MM.1S (cell line): ENCODE data around the gene AZU1.

ENCODE experiments used
- DNase-seq: peaks from one replicate; pipeline ENCODE4 v3.0.0-alpha.2; 2015
- H2AFZ ChIP-seq: fragments of 300-600 bp; sonication (generic); 2 replicates; pipeline ENCODE4 v1.6.0; 2016; ENCODE audit warnings: antibody characterized with exemption, low read length
- H3F3A ChIP-seq: fragments of 300-600 bp; sonication (generic); 2 replicates; pipeline ENCODE4 v1.6.1; 2016; ENCODE audit warnings: mild to moderate bottlenecking, antibody characterized with exemption, low read length, moderate library complexity, mixed read lengths; ENCODE audit not compliant: insufficient read depth
- H3K27ac ChIP-seq: fragments of 300-600 bp; sonication (generic); 2 replicates; pipeline ENCODE4 v1.5.1; 2016; ENCODE audit warnings: mild to moderate bottlenecking, low read length
- H3K27me3 ChIP-seq: fragments of 300-600 bp; sonication (generic); replicated peaks from 2 replicates; pipeline ENCODE4 v1.6.0; 2016; ENCODE audit warnings: low read length; ENCODE audit not compliant: insufficient read depth
- H3K36me3 ChIP-seq: fragments of 300-600 bp; sonication (generic); replicated peaks from 2 replicates; pipeline ENCODE4 v1.6.1; 2016; ENCODE audit warnings: mild to moderate bottlenecking, low read length, mixed read lengths; ENCODE audit not compliant: insufficient read depth
- H3K4me1 ChIP-seq: fragments of 300-600 bp; sonication (generic); 2 replicates; pipeline ENCODE4 v1.6.1; 2016; ENCODE audit warnings: low read length, mixed read lengths
- H3K4me2 ChIP-seq: fragments of 300-600 bp; sonication (generic); 2 replicates; pipeline ENCODE4 v1.6.0; 2016; ENCODE audit warnings: low read depth, low read length
- H3K4me3 ChIP-seq: fragments of 300-600 bp; sonication (generic); 2 replicates; pipeline ENCODE4 v1.5.1; 2016; ENCODE audit warnings: low read length, mixed read lengths
- H3K79me2 ChIP-seq: fragments of 300-600 bp; sonication (generic); 2 replicates; pipeline ENCODE4 v1.6.1; 2016; ENCODE audit warnings: mixed run types, low read length, mixed read lengths
- H3K9ac ChIP-seq: fragments of 300-600 bp; sonication (generic); 2 replicates; pipeline ENCODE4 v1.6.1; 2016; ENCODE audit warnings: low read length, mixed read lengths
- H3K9me2 ChIP-seq: fragments of 300-600 bp; sonication (generic); replicated peaks from 2 replicates; pipeline ENCODE4 v1.6.1; 2016; ENCODE audit warnings: mild to moderate bottlenecking, low read length, mixed read lengths; ENCODE audit not compliant: insufficient read depth
- H3K9me3 ChIP-seq: fragments of 300-600 bp; sonication (generic); replicated peaks from 2 replicates; pipeline ENCODE4 v1.6.1; 2016; ENCODE audit warnings: mild to moderate bottlenecking, low read length, mixed read lengths; ENCODE audit not compliant: insufficient read depth
- H4K20me1 ChIP-seq: fragments of 300-600 bp; sonication (generic); 2 replicates; pipeline ENCODE4 v1.6.1; 2016; ENCODE audit warnings: mild to moderate bottlenecking, low read length, moderate library complexity, mixed read lengths; ENCODE audit not compliant: insufficient read depth
- CTCF ChIP-seq: fragments of 300-600 bp; sonication (generic); IDR thresholded peaks from 2 replicates; pipeline ENCODE4 v1.5.1; 2016; ENCODE audit warnings: antibody characterized with exemption, low read length, mixed read lengths
- EZH2 ChIP-seq: fragments of 300-600 bp; sonication (generic); optimal IDR thresholded peaks from 2 replicates; pipeline ENCODE3; 2017; ENCODE audit warnings: low read depth, mild to moderate bottlenecking, antibody characterized with exemption, low read length, mixed read lengths
- EZH2phosphoT487 ChIP-seq: fragments of 300-600 bp; sonication (generic); IDR thresholded peaks from 2 replicates; pipeline ENCODE4 v1.6.1; 2018; ENCODE audit warnings: antibody characterized with exemption, low read length

Gene AZU1

GRCh38 chr19:803099-803561 is 24.5 kb upstream of the AZU1 start:
- DNase-seq: no peak
- Histone ChIP-seq H3K9me2 (no peaks in the 10 kb centered on the region), H3K9ac (no peak overlapping the region), H3F3A (no peaks in the 10 kb centered on the region), H3K27ac (no peak overlapping the region), H2AFZ (no peak overlapping the region), H3K4me3 (no peak overlapping the region), H3K36me3 (peaks cover 78% of the 10 kb centered on the region), H3K4me2 (no peak overlapping the region), H3K9me3 (no peaks in the 10 kb centered on the region), H3K79me2 (peaks cover 100% of the 10 kb centered on the region), H3K4me1 (peaks cover 9% of the 10 kb centered on the region), H3K27me3 (no peaks in the 10 kb centered on the region), H4K20me1 (peaks cover 78% of the 10 kb centered on the region)
- no peak for TF ChIP-seq EZH2phosphoT487
- TF ChIP-seq EZH2: no peak
- no peak for TF ChIP-seq CTCF

- Histone ChIP-seq H3K4me1 (peaks cover 8% of the 10 kb centered on the region), H4K20me1 (peaks cover 72% of the 10 kb centered on the region), H3K9ac (no peak overlapping the region), H3K79me2 (peaks cover 100% of the 10 kb centered on the region), H2AFZ (no peak overlapping the region), H3K4me2 (no peak overlapping the region), H3K9me2 (no peaks in the 10 kb centered on the region), H3K27me3 (no peaks in the 10 kb centered on the region), H3K36me3 (peaks cover 84% of the 10 kb centered on the region), H3K27ac (no peak overlapping the region), H3K9me3 (no peaks in the 10 kb centered on the region), H3F3A (no peaks in the 10 kb centered on the region), H3K4me3 (no peak overlapping the region)
- no peak for TF ChIP-seq CTCF
- no peak for TF ChIP-seq EZH2
- no peak for TF ChIP-seq EZH2phosphoT487
- DNase-seq: no peak
Observed at GRCh38 chr19:803686-804418, 23.8 kb upstream of the AZU1 start.

- Histone ChIP-seq H4K20me1 (peaks cover 64% of the 10 kb centered on the region), H3K9me3 (no peaks in the 10 kb centered on the region), H3F3A (0 out of 2 replicates have a peak, but pooled peaks cover under 1% of the 10 kb centered on the region), H2AFZ (no peak overlapping the region), H3K4me1 (peaks cover 1% of the 10 kb centered on the region), H3K79me2 (peaks cover 98% of the 10 kb centered on the region), H3K27me3 (no peaks in the 10 kb centered on the region), H3K9me2 (no peaks in the 10 kb centered on the region), H3K27ac (no peak overlapping the region), H3K4me2 (no peak overlapping the region), H3K36me3 (peaks cover 81% of the 10 kb centered on the region), H3K9ac (no peak overlapping the region), H3K4me3 (no peak overlapping the region)
- no peak for DNase-seq
- TF ChIP-seq EZH2phosphoT487: no peak
- no peak for TF ChIP-seq EZH2
- TF ChIP-seq CTCF: no peak
Observed at GRCh38 chr19:804419-805165, 23.0 kb upstream of the AZU1 start.
